HL-60 (cell line): Measurements from ENCODE around the gene SASH3.

Experiments
- DNase-seq, 2 experiments: peaks; one replicate each; pipeline ENCODE4 v3.0.0-alpha.2; 2010 to 2020; ENCODE audit warnings: low read depth in 1 of 2, low spot score in 1 of 2
- H3K27ac ChIP-seq: fragments of 250-450 bp; sonication (Bioruptor Pico); replicated peaks from 2 replicates; pipeline ENCODE4 v1.5.1; 2020; ENCODE audit warnings: mild to moderate bottlenecking, moderate library complexity
- H3K27me3 ChIP-seq: fragments of 250-450 bp; sonication (Bioruptor Pico); 2 replicates; pipeline ENCODE4 v1.5.1; 2021; ENCODE audit warnings: mild to moderate bottlenecking, moderate library complexity; ENCODE audit not compliant: insufficient read depth, poor library complexity, severe bottlenecking
- H3K4me3 ChIP-seq: replicated peaks from 2 replicates; pipeline ENCODE4 v1.5.1; 2011; ENCODE audit warnings: mild to moderate bottlenecking, control low read depth, low read length; ENCODE audit not compliant: insufficient read depth
- CTCF ChIP-seq: IDR thresholded peaks from one replicate; pipeline ENCODE4 v1.5.1; 2011; ENCODE audit warnings: low read length, control low read depth, inconsistent platforms; ENCODE audit not compliant: insufficient read depth
- GABPA ChIP-seq: IDR thresholded peaks from 2 replicates; pipeline ENCODE4 v1.6.1; 2012; ENCODE audit warnings: low read depth
- POLR2AphosphoS5 ChIP-seq: IDR thresholded peaks from 2 replicates; pipeline ENCODE4 v1.6.1; 2012; ENCODE audit warnings: low read depth
- SPI1 ChIP-seq: IDR thresholded peaks from 2 replicates; pipeline ENCODE4 v1.6.1; 2012; ENCODE audit warnings: low read depth, mild to moderate bottlenecking, borderline replicate concordance
- TF ChIP-seq, protein P1 (sequence below): IDR thresholded peaks from 2 replicates; pipeline ENCODE4 v1.6.1; 2012; ENCODE audit warnings: low read depth; ENCODE audit not compliant: insufficient replicate concordance

Gene SASH3

DNA sequence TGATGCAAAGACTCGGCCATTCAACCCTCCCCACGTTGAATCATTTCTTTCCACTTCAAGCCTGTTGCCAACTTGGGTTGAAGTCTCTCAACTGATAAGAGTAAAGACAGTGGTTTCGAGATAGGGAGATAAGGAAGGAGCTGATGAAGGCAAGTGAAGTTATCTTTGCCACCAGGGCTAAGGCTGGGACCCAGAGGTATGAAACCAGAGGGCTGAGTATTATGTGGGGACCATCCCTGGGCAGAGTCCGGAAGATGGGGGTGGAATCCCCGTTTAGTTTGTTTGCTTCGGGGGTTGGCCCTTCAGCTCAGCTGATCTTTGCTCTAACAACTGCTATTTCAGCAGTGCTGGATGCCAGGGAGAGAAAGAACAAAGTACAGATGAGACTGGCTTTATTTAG, 43.3 kb upstream of the SASH3 start:
- Histone ChIP-seq H3K27ac (no peak overlapping the region), H3K4me3 (no peak overlapping the region), H3K27me3 (no peaks in the 10 kb centered on the region)
- no peak for DNase-seq
- TF ChIP-seq SPI1 (no peak), GABPA (no peak), POLR2AphosphoS5 (no peak), CTCF (no peak)
- TF ChIP-seq, protein P1, sequence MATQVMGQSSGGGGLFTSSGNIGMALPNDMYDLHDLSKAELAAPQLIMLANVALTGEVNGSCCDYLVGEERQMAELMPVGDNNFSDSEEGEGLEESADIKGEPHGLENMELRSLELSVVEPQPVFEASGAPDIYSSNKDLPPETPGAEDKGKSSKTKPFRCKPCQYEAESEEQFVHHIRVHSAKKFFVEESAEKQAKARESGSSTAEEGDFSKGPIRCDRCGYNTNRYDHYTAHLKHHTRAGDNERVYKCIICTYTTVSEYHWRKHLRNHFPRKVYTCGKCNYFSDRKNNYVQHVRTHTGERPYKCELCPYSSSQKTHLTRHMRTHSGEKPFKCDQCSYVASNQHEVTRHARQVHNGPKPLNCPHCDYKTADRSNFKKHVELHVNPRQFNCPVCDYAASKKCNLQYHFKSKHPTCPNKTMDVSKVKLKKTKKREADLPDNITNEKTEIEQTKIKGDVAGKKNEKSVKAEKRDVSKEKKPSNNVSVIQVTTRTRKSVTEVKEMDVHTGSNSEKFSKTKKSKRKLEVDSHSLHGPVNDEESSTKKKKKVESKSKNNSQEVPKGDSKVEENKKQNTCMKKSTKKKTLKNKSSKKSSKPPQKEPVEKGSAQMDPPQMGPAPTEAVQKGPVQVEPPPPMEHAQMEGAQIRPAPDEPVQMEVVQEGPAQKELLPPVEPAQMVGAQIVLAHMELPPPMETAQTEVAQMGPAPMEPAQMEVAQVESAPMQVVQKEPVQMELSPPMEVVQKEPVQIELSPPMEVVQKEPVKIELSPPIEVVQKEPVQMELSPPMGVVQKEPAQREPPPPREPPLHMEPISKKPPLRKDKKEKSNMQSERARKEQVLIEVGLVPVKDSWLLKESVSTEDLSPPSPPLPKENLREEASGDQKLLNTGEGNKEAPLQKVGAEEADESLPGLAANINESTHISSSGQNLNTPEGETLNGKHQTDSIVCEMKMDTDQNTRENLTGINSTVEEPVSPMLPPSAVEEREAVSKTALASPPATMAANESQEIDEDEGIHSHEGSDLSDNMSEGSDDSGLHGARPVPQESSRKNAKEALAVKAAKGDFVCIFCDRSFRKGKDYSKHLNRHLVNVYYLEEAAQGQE = no peak

GRCh38 chrX:129737916-129738315, 41.8 kb upstream of the SASH3 start:
- no peak overlapping the region for H3K27ac ChIP-seq
- DNase-seq = no peak

GRCh38 chrX:129738466-129739308, 41.1 kb upstream of the SASH3 start, which contains the start of gene XPNPEP2:
XPNPEP2 (plus strand) TSS chrX:129738979; CDS start chrX:129739214, 235 bp downstream.
- DNase-seq = no peak
- Histone ChIP-seq H3K4me3 (no peak within 1 kb of the TSS), H3K27me3 (no peaks in the 10 kb centered on the region), H3K27ac (no peak within 1 kb of the TSS)
- no peak for TF ChIP-seq POLR2AphosphoS5
- no peak for TF ChIP-seq SPI1
- TF ChIP-seq, protein P1 = no peak
- TF ChIP-seq CTCF = no peak
- TF ChIP-seq GABPA = no peak

More at GRCh38 chrX:129737916-129738315, 41.8 kb upstream of the SASH3 start:
- TF ChIP-seq, protein P1 = no peak
- TF ChIP-seq CTCF = no peak
- Histone ChIP-seq H3K27me3 (no peaks in the 10 kb centered on the region), H3K4me3 (no peak overlapping the region)
